Endothelial cell of umbilical vein (primary cell): ENCODE data around the gene GABARAP. TPM values are rescaled to one million over a fixed set of nuclear protein-coding genes. Genes with fewer than 3 reads are reported as not detected.

ENCODE experiments used
- BruUV-seq: library from RNA; stranded (reverse); fragments of 400-500 nt; replicated peaks from 2 replicates; lab custom pipeline; 2021; lab: Mats Ljungman, UMichigan
- CTCF ChIA-PET: fragments of 300-600, 350-600 bp; sonication (Branson Sonifier 250); formaldehyde crosslinking; loops from one replicate; lab custom pipeline; 2021; ENCODE audit warnings: antibody characterized with exemption, inconsistent platforms; lab: Charles Lee
- POLR2A ChIA-PET: fragments of 300-600, 350-600 bp; sonication (Branson Sonifier 250); formaldehyde crosslinking; loops from one replicate; lab custom pipeline; 2021; ENCODE audit warnings: antibody characterized with exemption, inconsistent platforms; lab: Charles Lee
- DNase-seq: peaks from one replicate; pipeline ENCODE4 v3.0.0-alpha.2; 2011; ENCODE audit warnings: low read depth, low spot score
- FAIRE-seq: peaks from 2 replicates; lab custom pipeline; 2011; peaks lifted over from hg19 to GRCh38; lab: Jason Lieb, UNC
- H2AFZ ChIP-seq: 2 replicates; pipeline ENCODE4 v1.6.0; 2012; ENCODE audit warnings: low read depth, low read length, control low read depth, inconsistent platforms
- H3K27ac ChIP-seq: 2 replicates; pipeline ENCODE4 v1.5.1; 2011; ENCODE audit warnings: low read depth, mild to moderate bottlenecking, control low read depth, low read length, moderate library complexity; ENCODE audit not compliant: insufficient read depth
- H3K27me3 ChIP-seq, 2 experiments: 2 replicates each; pipeline versions ENCODE4 v1.6.0 to v1.6.1; 2011; ENCODE audit warnings: low read length in 2 of 2, mixed read lengths in 1 of 2; ENCODE audit not compliant: control insufficient read depth in 2 of 2, insufficient read depth in 2 of 2
- H3K36me3 ChIP-seq, 2 experiments: 2 replicates in 1 of 2; 3 replicates in 1 of 2; pipeline ENCODE4 v1.5.1; 2011; ENCODE audit warnings: low read length in 2 of 2, mild to moderate bottlenecking in 1 of 2, moderate library complexity in 1 of 2; ENCODE audit not compliant: control insufficient read depth in 2 of 2, insufficient read depth in 2 of 2; ENCODE audit errors: extremely low read depth in 1 of 2
- H3K4me1 ChIP-seq: 3 replicates; pipeline ENCODE4 v1.5.1; 2011; ENCODE audit warnings: mild to moderate bottlenecking, low read length; ENCODE audit not compliant: control insufficient read depth, insufficient read depth; ENCODE audit errors: extremely low read depth
- H3K4me2 ChIP-seq: 2 replicates; pipeline ENCODE4 v1.6.1; 2011; ENCODE audit warnings: low read length, control low read depth, mixed read lengths; ENCODE audit not compliant: insufficient read depth
- H3K4me3 ChIP-seq, 3 experiments: fragments of 200-600 bp in 1 of 3; sonication (generic), shearing (Covaris generic) in 1 of 3; replicated peaks in 1 of 3; 2 replicates each; pipeline ENCODE4 v1.5.1; 2011 to 2016; ENCODE audit warnings: control low read depth in 3 of 3, low read length in 3 of 3, mild to moderate bottlenecking in 2 of 3, inconsistent platforms in 1 of 3, low read depth in 1 of 3, moderate library complexity in 1 of 3; ENCODE audit not compliant: insufficient read depth in 1 of 3
- H3K79me2 ChIP-seq: 2 replicates; pipeline ENCODE4 v1.6.0; 2012; ENCODE audit warnings: low read length, inconsistent platforms; ENCODE audit not compliant: control insufficient read depth, insufficient read depth
- H3K9ac ChIP-seq: replicated peaks from 2 replicates; pipeline ENCODE3; 2011; ENCODE audit warnings: low read length, control low read depth; ENCODE audit not compliant: insufficient read depth; ENCODE audit errors: extremely low read depth
- H3K9me1 ChIP-seq: replicated peaks from 3 replicates; pipeline ENCODE4 v1.6.0; 2011; ENCODE audit warnings: mild to moderate bottlenecking, low read length; ENCODE audit not compliant: control insufficient read depth, insufficient read depth; ENCODE audit errors: extremely low read depth
- H3K9me3 ChIP-seq: replicated peaks from 2 replicates; pipeline ENCODE4 v1.5.1; 2012; ENCODE audit warnings: low read length, inconsistent platforms; ENCODE audit not compliant: control insufficient read depth, insufficient read depth
- H4K20me1 ChIP-seq: replicated peaks from 2 replicates; pipeline ENCODE3; 2011; ENCODE audit warnings: mild to moderate bottlenecking, low read length; ENCODE audit not compliant: control insufficient read depth, insufficient read depth; ENCODE audit errors: extremely low read depth
- EZH2 ChIP-seq: IDR thresholded peaks from 2 replicates; pipeline ENCODE4 v1.6.1; 2012; ENCODE audit warnings: borderline replicate concordance, low read depth, mild to moderate bottlenecking, moderate library complexity, low read length, inconsistent platforms; ENCODE audit not compliant: severe bottlenecking
- FOS ChIP-seq: IDR thresholded peaks from 2 replicates; pipeline ENCODE4 v1.6.1; 2011; ENCODE audit warnings: mild to moderate bottlenecking, low read length, moderate library complexity, borderline replicate concordance; ENCODE audit not compliant: insufficient read depth
- GATA2 ChIP-seq: IDR thresholded peaks from 2 replicates; pipeline ENCODE4 v1.7.0; 2011; ENCODE audit warnings: low read depth, mild to moderate bottlenecking, moderate library complexity, mixed read lengths, low read length; ENCODE audit not compliant: insufficient read length, insufficient read depth
- JUN ChIP-seq: IDR thresholded peaks from 2 replicates; pipeline ENCODE4 v1.6.1; 2011; ENCODE audit warnings: borderline replicate concordance, low read depth; ENCODE audit not compliant: insufficient read length, insufficient read depth
- MYC ChIP-seq: IDR thresholded peaks from one replicate; pipeline ENCODE4 v1.6.1; 2011; ENCODE audit warnings: mild to moderate bottlenecking, low read depth, low read length
- POLR2A ChIP-seq: IDR thresholded peaks from 2 replicates; pipeline ENCODE4 v1.6.1; 2012; ENCODE audit warnings: low read depth, mild to moderate bottlenecking, control low read depth, low read length
- POLR2AphosphoS5 ChIP-seq: IDR thresholded peaks from 2 replicates; pipeline ENCODE4 v1.6.1; 2012; ENCODE audit warnings: low read depth, mild to moderate bottlenecking, control low read depth, low read length, moderate library complexity; ENCODE audit not compliant: insufficient read depth
- dilution Hi-C: fragments of 300-500 bp; cut with MboI; formaldehyde crosslinking; loops from one replicate; pipeline ENCODE4 v1.15.0; 2019; ENCODE audit warnings: low sequenced_read_pairs; ENCODE audit not compliant: extremely low pct_ligation_motif_present
- intact Hi-C: fragments of 100-400 bp; cut with micrococcal nuclease; formaldehyde crosslinking; loops from one replicate; pipeline ENCODE4 v1.10.0; 2022
- polyA plus RNA-seq, 4 experiments: library from polyadenylated mRNA; depleted of rRNA in 3 of 4; stranded (reverse) in 3 of 4; unstranded in 1 of 4; fragments of >200 nt; gene quantifications; 2 replicates each; pipeline versions ENCODE4 v1.2.1 to v1.2.3, GENCODE V29; 2011 to 2012; ENCODE audit warnings: missing spikeins in 1 of 4
- total RNA-seq: library from RNA; stranded (reverse); gene quantifications from 2 replicates; pipeline ENCODE4 v1.2.3, GENCODE V29; 2021
- TF ChIP-seq, protein P1 (sequence below), 2 donors: IDR thresholded peaks; 1 replicate in 1 of 2; 2 replicates in 1 of 2; pipeline ENCODE4 v1.5.1; 2011; ENCODE audit warnings: low read length in 2 of 2, mild to moderate bottlenecking in 2 of 2, moderate library complexity in 2 of 2, control low read depth in 1 of 2, inconsistent platforms in 1 of 2, low read depth in 1 of 2; ENCODE audit not compliant: insufficient read depth in 1 of 2; ENCODE audit errors: extremely low read depth in 1 of 2
- TF ChIP-seq, protein P2 (sequence below): IDR thresholded peaks from 2 replicates; pipeline ENCODE4 v1.6.1; 2011; ENCODE audit not compliant: insufficient read depth, insufficient read length

Gene GABARAP
- total and polyA plus RNA-seq, 2 donors (not counting 3 experiments of a cell fraction or from before 2014, with no cell fraction given), result 401 to 882 TPM

DNA sequence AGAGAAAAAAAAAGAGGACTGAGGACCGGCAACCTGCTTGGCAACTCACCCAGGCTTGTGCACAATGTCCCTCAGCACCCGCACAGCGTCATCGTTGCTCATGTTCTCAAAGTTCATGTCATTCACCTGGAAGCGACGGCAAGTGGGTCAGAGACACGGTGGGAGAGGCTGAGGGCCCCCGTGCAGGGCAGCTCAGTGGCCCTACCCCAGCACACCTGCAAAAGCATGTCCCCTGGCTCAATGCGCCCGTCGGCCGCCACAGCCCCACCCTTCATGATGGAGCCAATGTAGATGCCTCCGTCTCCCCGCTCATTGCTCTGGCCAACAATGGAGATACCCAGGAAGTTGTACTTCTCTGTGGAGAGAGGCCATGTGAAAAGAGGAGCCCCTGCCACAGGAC is 13.3 kb downstream of the GABARAP start:
- no peaks in the 10 kb centered on the region for H3K4me1 ChIP-seq
- BruUV-seq, result no TSS peak
- no peak overlapping the region for H3K9ac ChIP-seq
- ChIA-PET POLR2A (no interaction called here), CTCF (no interaction called here)
- H3K27ac ChIP-seq, result no peak overlapping the region
- TF ChIP-seq, protein P1, sequence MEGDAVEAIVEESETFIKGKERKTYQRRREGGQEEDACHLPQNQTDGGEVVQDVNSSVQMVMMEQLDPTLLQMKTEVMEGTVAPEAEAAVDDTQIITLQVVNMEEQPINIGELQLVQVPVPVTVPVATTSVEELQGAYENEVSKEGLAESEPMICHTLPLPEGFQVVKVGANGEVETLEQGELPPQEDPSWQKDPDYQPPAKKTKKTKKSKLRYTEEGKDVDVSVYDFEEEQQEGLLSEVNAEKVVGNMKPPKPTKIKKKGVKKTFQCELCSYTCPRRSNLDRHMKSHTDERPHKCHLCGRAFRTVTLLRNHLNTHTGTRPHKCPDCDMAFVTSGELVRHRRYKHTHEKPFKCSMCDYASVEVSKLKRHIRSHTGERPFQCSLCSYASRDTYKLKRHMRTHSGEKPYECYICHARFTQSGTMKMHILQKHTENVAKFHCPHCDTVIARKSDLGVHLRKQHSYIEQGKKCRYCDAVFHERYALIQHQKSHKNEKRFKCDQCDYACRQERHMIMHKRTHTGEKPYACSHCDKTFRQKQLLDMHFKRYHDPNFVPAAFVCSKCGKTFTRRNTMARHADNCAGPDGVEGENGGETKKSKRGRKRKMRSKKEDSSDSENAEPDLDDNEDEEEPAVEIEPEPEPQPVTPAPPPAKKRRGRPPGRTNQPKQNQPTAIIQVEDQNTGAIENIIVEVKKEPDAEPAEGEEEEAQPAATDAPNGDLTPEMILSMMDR (IDR thresholded peaks at IDR 0.05; ENCODE audit: extremely low read depth in 1 of 2, insufficient read depth in 1 of 2, low read depth in 1 of 2, low read length in 2 of 2), result no peak
- TF ChIP-seq FOS (no peak), GATA2 (no peak), EZH2 (no peak), POLR2A (no peak), JUN (no peak), POLR2AphosphoS5 (no peak), MYC (no peak)
- TF ChIP-seq, protein P2, sequence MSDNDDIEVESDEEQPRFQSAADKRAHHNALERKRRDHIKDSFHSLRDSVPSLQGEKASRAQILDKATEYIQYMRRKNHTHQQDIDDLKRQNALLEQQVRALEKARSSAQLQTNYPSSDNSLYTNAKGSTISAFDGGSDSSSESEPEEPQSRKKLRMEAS, result no peak
- intact Hi-C loops (no loop called here), dilution Hi-C loops (no loop called here)
- H4K20me1 ChIP-seq, result peaks cover 4% of the 10 kb centered on the region
- no peak overlapping the region for H3K4me2 ChIP-seq
- no peaks in the 10 kb centered on the region for H3K27me3 ChIP-seq
- no peaks in the 10 kb centered on the region for H3K9me1 ChIP-seq
- FAIRE-seq (no peak), DNase-seq (no peak)
- no peak overlapping the region for H2AFZ ChIP-seq
- H3K9me3 ChIP-seq, result no peaks in the 10 kb centered on the region
- H3K4me3 ChIP-seq, result no peak overlapping the region
- H3K36me3 ChIP-seq, result peaks cover 12 to 37% of the 10 kb centered on the region in 2 experiments
- H3K79me2 ChIP-seq, result peaks cover 36% of the 10 kb centered on the region
